HEK293 (cell line): Measurements from ENCODE around the gene CDK4.

ENCODE experiments used
- CTCF ChIA-PET: fragments of 350-600 bp; formaldehyde crosslinking; extraction: SDS; loops from one replicate; lab custom pipeline; 2021; ENCODE audit warnings: antibody characterized with exemption; lab: Yijun Ruan, JAX
- POLR2A ChIA-PET: fragments of 300-600 bp; formaldehyde crosslinking; extraction: SDS; loops from one replicate; lab custom pipeline; 2020; ENCODE audit warnings: antibody characterized with exemption, inconsistent platforms; lab: Yijun Ruan, JAX
- H3K27ac ChIP-seq: fragments of 200-500 bp; sonication (Bioruptor generic); 2 replicates; pipeline ENCODE4 v1.5.1; 2014; ENCODE audit warnings: low read depth, low read length, control low read depth, inconsistent platforms; ENCODE audit errors: extremely low read depth
- H3K36me3 ChIP-seq, 2 experiments: fragments of 200-500 bp in 1 of 2; sonication (Bioruptor generic) in 1 of 2; 1 replicate in 1 of 2; 2 replicates in 1 of 2; pipeline ENCODE4 v1.5.1; 2014 to 2017; ENCODE audit warnings: inconsistent platforms in 2 of 2, low read length in 2 of 2; ENCODE audit not compliant: control insufficient read depth in 2 of 2, insufficient read depth in 1 of 2
- H3K4me1 ChIP-seq: fragments of 200-500 bp; sonication (Bioruptor generic); 2 replicates; pipeline ENCODE4 v1.5.1; 2014; ENCODE audit warnings: mild to moderate bottlenecking, low read length, inconsistent platforms; ENCODE audit not compliant: control insufficient read depth, insufficient read depth
- H3K4me3 ChIP-seq: 2 replicates; pipeline ENCODE4 v1.5.1; 2011; ENCODE audit warnings: low read depth, mild to moderate bottlenecking, control low read depth, low read length, moderate library complexity
- H3K9me3 ChIP-seq: fragments of 200-500 bp; sonication (Bioruptor generic); 2 replicates; pipeline ENCODE4 v1.5.1; 2014; ENCODE audit warnings: low read depth, low read length, inconsistent platforms; ENCODE audit not compliant: control insufficient read depth, insufficient read depth
- GLIS2 ChIP-seq: fragments of 450-650 bp; formaldehyde crosslinking; IDR thresholded peaks from 2 replicates; pipeline ENCODE4 v1.5.1; 2016; ENCODE audit warnings: missing biosample characterization, missing genetic modification characterization
- HOXA7 ChIP-seq: sonication (generic); formaldehyde crosslinking; IDR thresholded peaks from 2 replicates; pipeline ENCODE4 v1.8.1; 2022; ENCODE audit warnings: missing genetic modification reagents, borderline replicate concordance
- HOXC10 ChIP-seq: sonication (generic); formaldehyde crosslinking; IDR thresholded peaks from 2 replicates; pipeline ENCODE4 v1.8.1; 2023; ENCODE audit warnings: mild to moderate bottlenecking, missing genetic modification reagents
- KLF16 ChIP-seq: fragments of 450-650 bp; formaldehyde crosslinking; IDR thresholded peaks from 2 replicates; pipeline ENCODE4 v1.5.1; 2017; ENCODE audit warnings: missing biosample characterization, missing genetic modification characterization
- SP3 ChIP-seq: fragments of 450-650 bp; formaldehyde crosslinking; IDR thresholded peaks from 2 replicates; pipeline ENCODE4 v1.5.1; 2016; ENCODE audit warnings: missing biosample characterization, missing genetic modification characterization
- ZBTB17 ChIP-seq: fragments of 450-650 bp; formaldehyde crosslinking; IDR thresholded peaks from 2 replicates; pipeline ENCODE4 v1.5.1; 2016; ENCODE audit warnings: missing biosample characterization, missing genetic modification characterization
- ZFP69B ChIP-seq: fragments of 450-650 bp; formaldehyde crosslinking; IDR thresholded peaks from 2 replicates; pipeline ENCODE4 v1.5.1; 2016; ENCODE audit warnings: missing biosample characterization, missing genetic modification characterization
- ZNF133 ChIP-seq: fragments of 450-650 bp; formaldehyde crosslinking; IDR thresholded peaks from 2 replicates; pipeline ENCODE4 v1.5.1; 2016; ENCODE audit warnings: missing biosample characterization, missing genetic modification characterization
- ZNF146 ChIP-seq: fragments of 450-650 bp; formaldehyde crosslinking; IDR thresholded peaks from 2 replicates; pipeline ENCODE4 v1.5.1; 2016; ENCODE audit warnings: missing biosample characterization, missing genetic modification characterization
- ZNF16 ChIP-seq: fragments of 450-650 bp; formaldehyde crosslinking; IDR thresholded peaks from 2 replicates; pipeline ENCODE4 v1.5.1; 2016; ENCODE audit warnings: low read depth, missing biosample characterization, missing genetic modification characterization
- ZNF174 ChIP-seq: fragments of 450-650 bp; formaldehyde crosslinking; IDR thresholded peaks from 2 replicates; pipeline ENCODE4 v1.5.0; 2017; ENCODE audit warnings: missing biosample characterization, mild to moderate bottlenecking, missing genetic modification characterization
- ZNF394 ChIP-seq: fragments of 450-650 bp; formaldehyde crosslinking; IDR thresholded peaks from 2 replicates; pipeline ENCODE4 v1.5.1; 2016; ENCODE audit warnings: missing biosample characterization, missing genetic modification characterization, mild to moderate bottlenecking, moderate library complexity, borderline replicate concordance
- ZNF423 ChIP-seq: fragments of 450-650 bp; formaldehyde crosslinking; IDR thresholded peaks from 2 replicates; pipeline ENCODE4 v1.5.1; 2016; ENCODE audit warnings: missing biosample characterization, missing genetic modification characterization
- ZNF501 ChIP-seq: fragments of 450-650 bp; formaldehyde crosslinking; IDR thresholded peaks from 2 replicates; pipeline ENCODE4 v1.5.1; 2016; ENCODE audit warnings: missing biosample characterization, missing genetic modification characterization
- ZNF548 ChIP-seq: fragments of 450-650 bp; formaldehyde crosslinking; IDR thresholded peaks from 2 replicates; pipeline ENCODE4 v1.5.1; 2016; ENCODE audit warnings: missing biosample characterization, missing genetic modification characterization
- ZNF560 ChIP-seq: fragments of 450-650 bp; formaldehyde crosslinking; IDR thresholded peaks from 2 replicates; pipeline ENCODE4 v1.5.1; 2017; ENCODE audit warnings: missing biosample characterization, missing genetic modification characterization, borderline replicate concordance
- ZNF707 ChIP-seq: fragments of 450-650 bp; formaldehyde crosslinking; IDR thresholded peaks from 2 replicates; pipeline ENCODE4 v1.5.1; 2016; ENCODE audit warnings: missing biosample characterization, missing genetic modification characterization
- ZNF76 ChIP-seq: fragments of 450-650 bp; formaldehyde crosslinking; IDR thresholded peaks from 2 replicates; pipeline ENCODE4; 2016; ENCODE audit warnings: low read depth, missing biosample characterization, missing genetic modification characterization, borderline replicate concordance
- ZNF843 ChIP-seq: fragments of 450-650 bp; formaldehyde crosslinking; IDR thresholded peaks from 2 replicates; pipeline ENCODE4 v1.5.1; 2016; ENCODE audit warnings: missing biosample characterization, missing genetic modification characterization
- TF ChIP-seq, protein P1 (sequence below): fragments of 450-650 bp; formaldehyde crosslinking; IDR thresholded peaks from 2 replicates; pipeline ENCODE4 v1.5.1; 2016; ENCODE audit warnings: missing biosample characterization, missing genetic modification characterization
- TF ChIP-seq, protein P2 (sequence below): fragments of 450-650 bp; formaldehyde crosslinking; IDR thresholded peaks from 2 replicates; pipeline ENCODE4 v1.5.1; 2016; ENCODE audit warnings: missing biosample characterization, missing genetic modification characterization
- TF ChIP-seq, protein P3 (sequence below): fragments of 450-650 bp; formaldehyde crosslinking; IDR thresholded peaks from 2 replicates; pipeline ENCODE4; 2016; ENCODE audit warnings: missing biosample characterization, missing genetic modification characterization
- TF ChIP-seq, protein P4 (sequence below): fragments of 450-650 bp; formaldehyde crosslinking; IDR thresholded peaks from 2 replicates; pipeline ENCODE4 v1.5.1; 2016; ENCODE audit warnings: missing biosample characterization, missing genetic modification characterization
- TF ChIP-seq, protein P5 (sequence below): fragments of 450-650 bp; formaldehyde crosslinking; IDR thresholded peaks from 2 replicates; pipeline ENCODE4 v1.5.1; 2016; ENCODE audit warnings: missing biosample characterization, missing genetic modification characterization, borderline replicate concordance

Gene CDK4

DNA sequence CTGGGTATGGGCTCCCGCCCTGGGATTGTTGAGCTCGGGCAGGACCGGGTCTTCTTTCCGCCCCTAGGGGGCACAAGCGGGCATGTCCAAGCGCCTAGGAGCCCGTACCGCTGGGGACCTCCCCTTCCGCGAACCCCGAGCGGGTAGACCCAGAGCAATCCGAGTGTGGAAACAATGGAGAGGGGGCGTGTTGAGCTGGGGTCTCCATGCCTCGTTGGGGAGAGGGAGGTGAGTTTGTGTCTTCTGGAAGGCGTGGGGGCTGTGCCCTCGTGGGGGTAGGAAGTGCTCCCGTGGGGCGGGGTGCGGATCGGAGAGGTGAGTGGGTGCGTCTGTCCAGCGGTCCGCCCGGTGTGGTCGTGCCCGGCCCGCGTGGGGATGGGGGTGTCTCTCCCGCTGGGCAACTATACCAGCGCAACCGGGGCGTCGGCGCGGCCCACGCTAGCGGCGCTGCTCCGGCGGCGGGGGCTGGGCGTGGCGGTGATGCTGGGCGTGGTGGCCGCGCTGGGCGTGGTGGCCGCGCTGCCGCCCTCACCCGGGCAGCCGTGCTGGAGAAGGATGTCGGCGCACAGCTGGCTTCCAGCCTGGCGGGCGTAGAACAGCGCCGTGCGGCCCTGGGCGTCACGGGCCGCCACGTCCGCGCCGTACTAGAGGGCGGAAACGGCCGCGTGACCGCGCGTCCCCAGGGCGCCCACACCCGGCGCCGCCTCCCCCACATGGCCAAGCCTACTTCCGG, 25.8 kb downstream of the CDK4 start:
- H3K36me3 ChIP-seq = peaks cover 3 to 6% of the 10 kb centered on the region in 2 experiments; a peak in 2 of 3 replicates
- no peaks in the 10 kb centered on the region for H3K4me1 ChIP-seq
- POLR2A ChIA-PET = interaction anchor here (0.6 to 2.2 kb wide), 8 partner anchors 8 to 222 kb away, joined by 3 to 15 read pairs (median 4); partner anchors contain the start of genes ARHGEF25, CDK4, EEF1AKMT3 and METTL1
- CTCF ChIA-PET = interaction anchor here (0.6 to 4.6 kb wide), 22 partner anchors 10 to 1035 kb away, joined by 3 to 55 read pairs (median 6); partner anchors contain the start of genes ARHGEF25, OS9, TSFM and TSPAN31
- peak overlapping the region; percentile 76 for H3K4me3 ChIP-seq
- peak overlapping the region; percentile 82 for H3K27ac ChIP-seq
- no peaks in the 10 kb centered on the region for H3K9me3 ChIP-seq
- TF ChIP-seq ZNF843 (tag by site-specific recombination) = peak; percentile 76
- peak; percentile 54; the same call in 1 of the 2 replicates for TF ChIP-seq ZNF394
- no peak for TF ChIP-seq ZNF146 (tag by site-specific recombination)
- TF ChIP-seq ZBTB17 (tag by site-specific recombination) = peak; percentile 99
- TF ChIP-seq, protein P1, sequence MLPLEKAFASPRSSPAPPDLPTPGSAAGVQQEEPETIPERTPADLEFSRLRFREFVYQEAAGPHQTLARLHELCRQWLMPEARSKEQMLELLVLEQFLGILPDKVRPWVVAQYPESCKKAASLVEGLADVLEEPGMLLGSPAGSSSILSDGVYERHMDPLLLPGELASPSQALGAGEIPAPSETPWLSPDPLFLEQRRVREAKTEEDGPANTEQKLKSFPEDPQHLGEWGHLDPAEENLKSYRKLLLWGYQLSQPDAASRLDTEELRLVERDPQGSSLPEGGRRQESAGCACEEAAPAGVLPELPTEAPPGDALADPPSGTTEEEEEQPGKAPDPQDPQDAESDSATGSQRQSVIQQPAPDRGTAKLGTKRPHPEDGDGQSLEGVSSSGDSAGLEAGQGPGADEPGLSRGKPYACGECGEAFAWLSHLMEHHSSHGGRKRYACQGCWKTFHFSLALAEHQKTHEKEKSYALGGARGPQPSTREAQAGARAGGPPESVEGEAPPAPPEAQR = peak; percentile 72; the same call in 1 of the 2 replicates
- TF ChIP-seq KLF16 (tag by site-specific recombination) = peak; percentile 89
- TF ChIP-seq ZNF501 (tag by site-specific recombination) = peak; percentile 96
- no peak for TF ChIP-seq ZNF16 (tag by site-specific recombination)
- TF ChIP-seq ZNF423 (tag by site-specific recombination) = peak; percentile 84
- TF ChIP-seq, protein P2, sequence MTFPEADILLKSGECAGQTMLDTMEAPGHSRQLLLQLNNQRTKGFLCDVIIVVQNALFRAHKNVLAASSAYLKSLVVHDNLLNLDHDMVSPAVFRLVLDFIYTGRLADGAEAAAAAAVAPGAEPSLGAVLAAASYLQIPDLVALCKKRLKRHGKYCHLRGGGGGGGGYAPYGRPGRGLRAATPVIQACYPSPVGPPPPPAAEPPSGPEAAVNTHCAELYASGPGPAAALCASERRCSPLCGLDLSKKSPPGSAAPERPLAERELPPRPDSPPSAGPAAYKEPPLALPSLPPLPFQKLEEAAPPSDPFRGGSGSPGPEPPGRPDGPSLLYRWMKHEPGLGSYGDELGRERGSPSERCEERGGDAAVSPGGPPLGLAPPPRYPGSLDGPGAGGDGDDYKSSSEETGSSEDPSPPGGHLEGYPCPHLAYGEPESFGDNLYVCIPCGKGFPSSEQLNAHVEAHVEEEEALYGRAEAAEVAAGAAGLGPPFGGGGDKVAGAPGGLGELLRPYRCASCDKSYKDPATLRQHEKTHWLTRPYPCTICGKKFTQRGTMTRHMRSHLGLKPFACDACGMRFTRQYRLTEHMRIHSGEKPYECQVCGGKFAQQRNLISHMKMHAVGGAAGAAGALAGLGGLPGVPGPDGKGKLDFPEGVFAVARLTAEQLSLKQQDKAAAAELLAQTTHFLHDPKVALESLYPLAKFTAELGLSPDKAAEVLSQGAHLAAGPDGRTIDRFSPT (tag by site-specific recombination) = peak; percentile 96
- 0 out of 2 replicates have a peak, but pooled peaks have one; percentile 35 for TF ChIP-seq ZFP69B (tag by site-specific recombination)
- no peak for TF ChIP-seq HOXA7 (CRISPR knock-in tag)
- peak; percentile 87 for TF ChIP-seq SP3 (tag by site-specific recombination)
- no peak for TF ChIP-seq ZNF548 (tag by site-specific recombination)
- TF ChIP-seq, protein P3, sequence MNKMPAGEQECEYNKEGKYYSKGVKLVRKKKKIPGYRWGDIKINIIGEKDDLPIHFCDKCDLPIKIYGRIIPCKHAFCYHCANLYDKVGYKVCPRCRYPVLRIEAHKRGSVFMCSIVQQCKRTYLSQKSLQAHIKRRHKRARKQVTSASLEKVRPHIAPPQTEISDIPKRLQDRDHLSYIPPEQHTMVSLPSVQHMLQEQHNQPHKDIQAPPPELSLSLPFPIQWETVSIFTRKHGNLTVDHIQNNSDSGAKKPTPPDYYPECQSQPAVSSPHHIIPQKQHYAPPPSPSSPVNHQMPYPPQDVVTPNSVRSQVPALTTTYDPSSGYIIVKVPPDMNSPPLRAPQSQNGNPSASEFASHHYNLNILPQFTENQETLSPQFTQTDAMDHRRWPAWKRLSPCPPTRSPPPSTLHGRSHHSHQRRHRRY = 0 out of 2 replicates have a peak, but pooled peaks have one; percentile 59
- no peak for TF ChIP-seq ZNF560 (tag by site-specific recombination)
- TF ChIP-seq ZNF174 = no peak
- TF ChIP-seq ZNF707 = 0 out of 2 replicates have a peak, but pooled peaks have one; percentile 31
- TF ChIP-seq ZNF76 (tag by site-specific recombination) = peak; percentile 46; the same call in 1 of the 2 replicates
- TF ChIP-seq, protein P4, sequence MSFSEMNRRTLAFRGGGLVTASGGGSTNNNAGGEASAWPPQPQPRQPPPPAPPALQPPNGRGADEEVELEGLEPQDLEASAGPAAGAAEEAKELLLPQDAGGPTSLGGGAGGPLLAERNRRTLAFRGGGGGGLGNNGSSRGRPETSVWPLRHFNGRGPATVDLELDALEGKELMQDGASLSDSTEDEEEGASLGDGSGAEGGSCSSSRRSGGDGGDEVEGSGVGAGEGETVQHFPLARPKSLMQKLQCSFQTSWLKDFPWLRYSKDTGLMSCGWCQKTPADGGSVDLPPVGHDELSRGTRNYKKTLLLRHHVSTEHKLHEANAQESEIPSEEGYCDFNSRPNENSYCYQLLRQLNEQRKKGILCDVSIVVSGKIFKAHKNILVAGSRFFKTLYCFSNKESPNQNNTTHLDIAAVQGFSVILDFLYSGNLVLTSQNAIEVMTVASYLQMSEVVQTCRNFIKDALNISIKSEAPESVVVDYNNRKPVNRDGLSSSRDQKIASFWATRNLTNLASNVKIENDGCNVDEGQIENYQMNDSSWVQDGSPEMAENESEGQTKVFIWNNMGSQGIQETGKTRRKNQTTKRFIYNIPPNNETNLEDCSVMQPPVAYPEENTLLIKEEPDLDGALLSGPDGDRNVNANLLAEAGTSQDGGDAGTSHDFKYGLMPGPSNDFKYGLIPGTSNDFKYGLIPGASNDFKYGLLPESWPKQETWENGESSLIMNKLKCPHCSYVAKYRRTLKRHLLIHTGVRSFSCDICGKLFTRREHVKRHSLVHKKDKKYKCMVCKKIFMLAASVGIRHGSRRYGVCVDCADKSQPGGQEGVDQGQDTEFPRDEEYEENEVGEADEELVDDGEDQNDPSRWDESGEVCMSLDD (tag by site-specific recombination) = peak; percentile 99
- TF ChIP-seq HOXC10 (CRISPR knock-in tag) = 0 out of 2 replicates have a peak, but pooled peaks have one; percentile 30
- no peak for TF ChIP-seq ZNF133 (tag by site-specific recombination)
- peak; percentile 100 for TF ChIP-seq GLIS2 (tag by site-specific recombination)
- TF ChIP-seq, protein P5, sequence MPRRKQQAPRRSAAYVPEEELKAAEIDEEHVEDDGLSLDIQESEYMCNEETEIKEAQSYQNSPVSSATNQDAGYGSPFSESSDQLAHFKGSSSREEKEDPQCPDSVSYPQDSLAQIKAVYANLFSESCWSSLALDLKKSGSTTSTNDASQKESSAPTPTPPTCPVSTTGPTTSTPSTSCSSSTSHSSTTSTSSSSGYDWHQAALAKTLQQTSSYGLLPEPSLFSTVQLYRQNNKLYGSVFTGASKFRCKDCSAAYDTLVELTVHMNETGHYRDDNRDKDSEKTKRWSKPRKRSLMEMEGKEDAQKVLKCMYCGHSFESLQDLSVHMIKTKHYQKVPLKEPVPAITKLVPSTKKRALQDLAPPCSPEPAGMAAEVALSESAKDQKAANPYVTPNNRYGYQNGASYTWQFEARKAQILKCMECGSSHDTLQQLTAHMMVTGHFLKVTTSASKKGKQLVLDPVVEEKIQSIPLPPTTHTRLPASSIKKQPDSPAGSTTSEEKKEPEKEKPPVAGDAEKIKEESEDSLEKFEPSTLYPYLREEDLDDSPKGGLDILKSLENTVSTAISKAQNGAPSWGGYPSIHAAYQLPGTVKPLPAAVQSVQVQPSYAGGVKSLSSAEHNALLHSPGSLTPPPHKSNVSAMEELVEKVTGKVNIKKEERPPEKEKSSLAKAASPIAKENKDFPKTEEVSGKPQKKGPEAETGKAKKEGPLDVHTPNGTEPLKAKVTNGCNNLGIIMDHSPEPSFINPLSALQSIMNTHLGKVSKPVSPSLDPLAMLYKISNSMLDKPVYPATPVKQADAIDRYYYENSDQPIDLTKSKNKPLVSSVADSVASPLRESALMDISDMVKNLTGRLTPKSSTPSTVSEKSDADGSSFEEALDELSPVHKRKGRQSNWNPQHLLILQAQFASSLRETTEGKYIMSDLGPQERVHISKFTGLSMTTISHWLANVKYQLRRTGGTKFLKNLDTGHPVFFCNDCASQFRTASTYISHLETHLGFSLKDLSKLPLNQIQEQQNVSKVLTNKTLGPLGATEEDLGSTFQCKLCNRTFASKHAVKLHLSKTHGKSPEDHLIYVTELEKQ (tag by site-specific recombination) = 0 out of 2 replicates have a peak, but pooled peaks have one; percentile 40
